HEK293 (cell line): ENCODE measurements around the gene BRI3.

ENCODE experiments used
- TRIM28 ChIP-seq: IDR thresholded peaks from 2 replicates; pipeline ENCODE4 v1.6.1; 2011; ENCODE audit warnings: low read length, control low read depth, borderline replicate concordance
- ZNF146 ChIP-seq: fragments of 450-650 bp; formaldehyde crosslinking; IDR thresholded peaks from 2 replicates; pipeline ENCODE4 v1.5.1; 2016; ENCODE audit warnings: missing biosample characterization, missing genetic modification characterization
- ZNF175 ChIP-seq: fragments of 450-650 bp; formaldehyde crosslinking; IDR thresholded peaks from 2 replicates; pipeline ENCODE4 v1.5.1; 2016; ENCODE audit warnings: missing biosample characterization, missing genetic modification characterization

- TF ChIP-seq ZNF175 (tag by site-specific recombination) (no peak), ZNF146 (tag by site-specific recombination) (no peak), TRIM28 (no peak)
Measured at GRCh38 chr7:98281757-98282606, 496 bp downstream of the BRI3 start.
